IMR-90 (cell line): ENCODE data around the gene INO80D. TPM values are rescaled to one million over a fixed set of nuclear protein-coding genes. Genes with fewer than 3 reads are reported as not detected.

ENCODE experiments used
- ATAC-seq: fragments of 200-7000 bp; cut with Tn5 transposase; 2 replicates; pipeline ENCODE4 v1.9.1; 2020; ENCODE audit warnings: low read depth, mild to moderate bottlenecking, moderate library complexity
- BruUV-seq: library from RNA; stranded (reverse); fragments of 400-500 nt; replicated peaks from 2 replicates; lab custom pipeline; 2021; lab: Mats Ljungman, UMichigan
- CTCF ChIA-PET: fragments of 300-600 bp; formaldehyde crosslinking; extraction: SDS; loops from one replicate; lab custom pipeline; 2021; ENCODE audit warnings: antibody characterized with exemption; lab: Yijun Ruan, JAX
- POLR2A ChIA-PET: fragments of 300-600 bp; sonication (Branson Sonifier 250); formaldehyde crosslinking; loops from one replicate; lab custom pipeline; 2022; ENCODE audit warnings: antibody characterized with exemption; ENCODE audit not compliant: unreplicated experiment; lab: Charles Lee
- DNase-seq: peaks from one replicate; pipeline ENCODE4 v3.0.0; 2013
- H2AFZ ChIP-seq: replicated peaks from 2 replicates; pipeline ENCODE3; 2013; ENCODE audit warnings: low read length, mild to moderate bottlenecking; ENCODE audit not compliant: poor library complexity
- H2AK5ac ChIP-seq: 2 replicates; pipeline ENCODE4 v1.6.1; 2013; ENCODE audit warnings: low read depth, low read length, inconsistent platforms
- H2AK9ac ChIP-seq: replicated peaks from 2 replicates; pipeline ENCODE3; 2013; ENCODE audit warnings: mild to moderate bottlenecking, low read depth, low read length, moderate library complexity; ENCODE audit not compliant: poor library complexity
- H2BK120ac ChIP-seq: 2 replicates; pipeline ENCODE4 v1.6.1; 2013; ENCODE audit warnings: low read depth, low read length, inconsistent platforms
- H2BK15ac ChIP-seq: 3 replicates; pipeline ENCODE4 v1.6.1; 2013; ENCODE audit warnings: low read depth, low read length, inconsistent platforms
- H2BK20ac ChIP-seq: 2 replicates; pipeline ENCODE4 v1.6.1; 2013; ENCODE audit warnings: low read depth, mild to moderate bottlenecking, inconsistent platforms, low read length, moderate library complexity
- H2BK5ac ChIP-seq: 2 replicates; pipeline ENCODE4 v1.6.1; 2013; ENCODE audit warnings: mild to moderate bottlenecking, low read depth, low read length, inconsistent platforms; ENCODE audit not compliant: poor library complexity, severe bottlenecking
- H3K14ac ChIP-seq: replicated peaks from 2 replicates; pipeline ENCODE4 v1.6.1; 2013; ENCODE audit warnings: low read depth, low read length, inconsistent platforms
- H3K18ac ChIP-seq: 2 replicates; pipeline ENCODE4 v1.6.1; 2013; ENCODE audit warnings: low read depth, low read length, control low read depth
- H3K23ac ChIP-seq: 2 replicates; pipeline ENCODE4 v1.6.1; 2013; ENCODE audit warnings: low read depth, low read length, inconsistent platforms
- H3K27ac ChIP-seq: 2 replicates; pipeline ENCODE4 v1.5.1; 2013; ENCODE audit warnings: mild to moderate bottlenecking, control low read depth, low read length; ENCODE audit not compliant: insufficient read depth
- H3K27me3 ChIP-seq: 2 replicates; pipeline ENCODE4 v1.6.1; 2013; ENCODE audit warnings: low read length; ENCODE audit not compliant: control insufficient read depth, insufficient read depth
- H3K36me3 ChIP-seq: 2 replicates; pipeline ENCODE4 v1.6.1; 2013; ENCODE audit warnings: low read length, mixed read lengths; ENCODE audit not compliant: control insufficient read depth, insufficient read depth
- H3K4ac ChIP-seq: 2 replicates; pipeline ENCODE4 v1.6.1; 2013; ENCODE audit warnings: low read depth, low read length, inconsistent platforms
- H3K4me1 ChIP-seq: 2 replicates; pipeline ENCODE4 v1.6.1; 2013; ENCODE audit warnings: low read length, mixed read lengths; ENCODE audit not compliant: control insufficient read depth, insufficient read depth
- H3K4me2 ChIP-seq: 2 replicates; pipeline ENCODE4 v1.6.1; 2013; ENCODE audit warnings: low read depth, mild to moderate bottlenecking, control low read depth, low read length, moderate library complexity
- H3K4me3 ChIP-seq: 2 replicates; pipeline ENCODE4 v1.5.1; 2013; ENCODE audit warnings: low read depth, mild to moderate bottlenecking, control low read depth, low read length, moderate library complexity; ENCODE audit not compliant: insufficient read depth
- H3K56ac ChIP-seq: 2 replicates; pipeline ENCODE4 v1.6.1; 2013; ENCODE audit warnings: low read length, inconsistent platforms; ENCODE audit not compliant: insufficient read depth; ENCODE audit errors: extremely low read depth
- H3K79me1 ChIP-seq, 2 experiments: 2 replicates each; pipeline ENCODE4 v1.6.1; 2013; ENCODE audit warnings: low read length in 2 of 2, inconsistent platforms in 1 of 2, low read depth in 1 of 2
- H3K9ac ChIP-seq: 2 replicates; pipeline ENCODE4 v1.6.1; 2013; ENCODE audit warnings: low read depth, low read length, control low read depth
- H3K9me1 ChIP-seq: 2 replicates; pipeline ENCODE4 v1.6.1; 2013; ENCODE audit warnings: low read length, inconsistent platforms; ENCODE audit not compliant: insufficient read depth
- H3K9me3 ChIP-seq: 2 replicates; pipeline ENCODE4 v1.6.1; 2013; ENCODE audit warnings: low read length; ENCODE audit not compliant: control insufficient read depth, insufficient read depth
- H4K20me1 ChIP-seq: 2 replicates; pipeline ENCODE4 v1.6.1; 2013; ENCODE audit warnings: low read length, inconsistent platforms; ENCODE audit not compliant: insufficient read depth
- H4K5ac ChIP-seq: 2 replicates; pipeline ENCODE4 v1.6.1; 2013; ENCODE audit warnings: mild to moderate bottlenecking, low read depth, low read length, control low read depth
- H4K8ac ChIP-seq, 2 experiments: 2 replicates each; pipeline ENCODE4 v1.6.1; 2013; ENCODE audit warnings: low read depth in 2 of 2, low read length in 2 of 2, control low read depth in 1 of 2, inconsistent platforms in 1 of 2
- H4K91ac ChIP-seq: 2 replicates; pipeline ENCODE4 v1.6.1; 2013; ENCODE audit warnings: low read depth, low read length, inconsistent platforms; ENCODE audit not compliant: insufficient read depth
- BHLHE40 ChIP-seq: fragments of 150-350 bp; IDR thresholded peaks from 2 replicates; pipeline ENCODE4 v1.6.1; 2016; ENCODE audit warnings: mild to moderate bottlenecking, low read depth, low read length
- CEBPB ChIP-seq: IDR thresholded peaks from 2 replicates; pipeline ENCODE4 v1.6.1; 2012; ENCODE audit warnings: low read depth, low read length, improper control_type of control experiment
- CHD1 ChIP-seq: IDR thresholded peaks from 2 replicates; pipeline ENCODE4 v1.6.1; 2012; ENCODE audit warnings: low read depth, low read length, improper control_type of control experiment
- FOS ChIP-seq: fragments of 150-350 bp; IDR thresholded peaks from 2 replicates; pipeline ENCODE4 v1.6.1; 2016; ENCODE audit warnings: low read depth, low read length
- MAFK ChIP-seq: IDR thresholded peaks from 2 replicates; pipeline ENCODE4 v1.6.1; 2012; ENCODE audit warnings: low read depth, low read length, improper control_type of control experiment
- MAZ ChIP-seq: IDR thresholded peaks from 2 replicates; pipeline ENCODE4 v1.6.1; 2012; ENCODE audit warnings: low read depth, mild to moderate bottlenecking, low read length, improper control_type of control experiment, moderate library complexity, borderline replicate concordance
- MXI1 ChIP-seq: IDR thresholded peaks from 2 replicates; pipeline ENCODE4 v1.6.1; 2012; ENCODE audit warnings: low read depth, mild to moderate bottlenecking, low read length, moderate library complexity, borderline replicate concordance
- NFE2L2 ChIP-seq: fragments of 150-350 bp; IDR thresholded peaks from 2 replicates; pipeline ENCODE4 v1.6.1; 2016; ENCODE audit warnings: low read depth, mild to moderate bottlenecking, low read length
- POLR2A ChIP-seq: IDR thresholded peaks from 2 replicates; pipeline ENCODE4 v1.6.1; 2012; ENCODE audit warnings: mild to moderate bottlenecking, low read depth, low read length
- RAD21 ChIP-seq: IDR thresholded peaks from 2 replicates; pipeline ENCODE4 v1.6.1; 2012; ENCODE audit warnings: low read length, improper control_type of control experiment
- RCOR1 ChIP-seq: IDR thresholded peaks from 2 replicates; pipeline ENCODE4 v1.6.1; 2012; ENCODE audit warnings: mild to moderate bottlenecking, low read length, improper control_type of control experiment; ENCODE audit not compliant: insufficient replicate concordance
- RFX5 ChIP-seq: IDR thresholded peaks from 2 replicates; pipeline ENCODE4 v1.8.0; 2012; ENCODE audit warnings: low read depth, mild to moderate bottlenecking, low read length, moderate library complexity
- SMC3 ChIP-seq: fragments of 150-350 bp; IDR thresholded peaks from 2 replicates; pipeline ENCODE4 v1.6.1; 2016; ENCODE audit warnings: low read depth, mild to moderate bottlenecking, antibody characterized with exemption, low read length, moderate library complexity
- WGBS, 2 experiments: methylation state at CpG; one replicate each; pipeline versions ENCODE4 v1.1.5 to v1.1.7; 2013; ENCODE audit warnings: missing lambda C conversion rate in 2 of 2; ENCODE audit not compliant: insufficient read length in 1 of 2; ENCODE audit errors: extremely low coverage in 2 of 2; 5-methylcytosine and 5-hydroxymethylcytosine counted together
- dilution Hi-C: fragments of 300-500 bp; cut with HindIII; formaldehyde crosslinking; loops from one replicate; pipeline ENCODE4 v1.14.3; 2018; ENCODE audit warnings: low sequenced_read_pairs; ENCODE audit not compliant: unreplicated experiment
- in situ Hi-C: fragments of 300-500 bp; cut with MboI; formaldehyde crosslinking; loops from 3 replicates; pipeline ENCODE4 v1.14.3; 2019; ENCODE audit warnings: low sequenced_read_pairs, inconsistent platforms, mixed read lengths
- intact Hi-C: fragments of 100-400 bp; cut with micrococcal nuclease; formaldehyde crosslinking; loops from 2 replicates; pipeline ENCODE4 v1.10.0; 2022
- polyA plus RNA-seq, 3 experiments: library from polyadenylated mRNA; depleted of rRNA; stranded (reverse); fragments of >200 nt; gene quantifications; 2 replicates each; pipeline ENCODE4 v1.2.3, GENCODE V29; 2012; ENCODE audit warnings: low replicate concordance in 1 of 3
- total RNA-seq: library from RNA; depleted of rRNA; stranded (reverse); fragments of >200 nt; gene quantifications from 2 replicates; pipeline ENCODE4 v1.2.3, GENCODE V29; 2012
- TF ChIP-seq, protein P1 (sequence below): fragments of 150-350 bp; IDR thresholded peaks from 2 replicates; pipeline ENCODE4 v1.6.1; 2017; ENCODE audit warnings: mild to moderate bottlenecking, antibody characterized with exemption, low read length, low read depth
- TF ChIP-seq, protein P2 (sequence below): conservative IDR thresholded peaks from 2 replicates; pipeline ENCODE4 v1.5.1; 2012; ENCODE audit warnings: mild to moderate bottlenecking, low read depth, low read length, improper control_type of control experiment
- TF ChIP-seq, protein P3 (sequence below): fragments of 150-350 bp; IDR thresholded peaks from 2 replicates; pipeline ENCODE4 v1.6.1; 2016; ENCODE audit warnings: low read depth, mild to moderate bottlenecking, low read length, moderate library complexity, borderline replicate concordance

Gene INO80D
- total and polyA plus RNA-seq, 2 of the 4 experiments (the other 2 are of a cell fraction) = 0.79 to 4.5 TPM

DNA sequence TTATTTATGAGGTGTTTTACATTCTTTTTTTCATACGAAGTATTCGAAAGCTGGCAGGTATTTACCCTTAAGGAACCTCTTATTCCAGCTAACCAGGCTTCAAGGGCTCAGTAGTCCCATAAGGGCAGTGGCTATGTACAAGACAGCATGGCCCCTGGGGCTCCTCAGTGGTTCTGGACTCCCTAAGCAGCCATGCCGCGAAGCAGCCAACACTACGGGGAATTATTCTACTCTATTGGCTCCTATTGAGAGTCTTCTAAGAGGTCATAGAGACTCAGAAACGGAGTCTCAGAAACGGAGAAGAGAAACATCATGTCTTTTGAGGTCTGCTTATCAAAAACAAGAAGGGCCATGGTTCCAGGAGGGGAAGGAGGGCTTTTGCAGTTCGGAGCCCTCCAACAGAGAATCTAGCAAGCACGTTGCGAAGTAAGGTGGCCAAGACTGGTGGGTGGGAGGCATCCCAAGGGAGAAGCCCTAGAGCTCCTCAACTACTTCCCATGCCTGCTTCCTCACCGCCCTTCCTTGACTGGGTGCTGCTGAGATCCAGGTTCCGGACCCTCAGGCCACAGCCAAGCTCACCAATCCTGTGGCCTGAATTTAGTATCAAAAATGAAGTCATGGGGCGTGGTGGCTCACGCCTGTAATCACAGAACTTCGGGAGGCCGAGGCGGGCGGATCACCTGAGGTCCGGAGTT, 109.7 kb downstream of the INO80D start:
- H2AK5ac ChIP-seq = no peak overlapping the region
- H2BK20ac ChIP-seq = no peak overlapping the region
- H2BK120ac ChIP-seq = no peak overlapping the region
- no peak overlapping the region for H2AFZ ChIP-seq
- H3K36me3 ChIP-seq = no peaks in the 10 kb centered on the region
- no peak overlapping the region for H2BK15ac ChIP-seq
- no peak overlapping the region for H2BK5ac ChIP-seq
- no peak overlapping the region for H3K14ac ChIP-seq
- H3K4me2 ChIP-seq = no peak overlapping the region
- WGBS, 2 experiments = 91% methylated on average over 4 of the region's 19 CpGs; no CpG with 5 or more reads in 1 of the 2 experiments
- no peak overlapping the region for H3K56ac ChIP-seq
- no peaks in the 10 kb centered on the region for H3K79me1 ChIP-seq
- ChIA-PET POLR2A (no interaction called here), CTCF (interaction anchor here (0.6 kb wide), 1 partner anchor 1328 kb away, joined by 3 read pairs; no protein-coding TSS in a partner anchor)
- H4K5ac ChIP-seq = no peak overlapping the region
- peaks cover 5% of the 10 kb centered on the region for H3K4me1 ChIP-seq
- intact Hi-C loops = no loop called here
- no peak overlapping the region for H4K8ac ChIP-seq
- H4K20me1 ChIP-seq = no peaks in the 10 kb centered on the region
- no peak overlapping the region for H4K91ac ChIP-seq
- H2AK9ac ChIP-seq = no peak overlapping the region
- no peak overlapping the region for H3K23ac ChIP-seq
- DNase-seq = no peak
- H3K18ac ChIP-seq = no peak overlapping the region
- no peaks in the 10 kb centered on the region for H3K9me3 ChIP-seq
- H3K9me1 ChIP-seq = no peaks in the 10 kb centered on the region
- dilution Hi-C loops = no loop called here
- no peak overlapping the region for H3K4me3 ChIP-seq
- peaks cover 5% of the 10 kb centered on the region for H3K27me3 ChIP-seq
- H3K9ac ChIP-seq = no peak overlapping the region
- ATAC-seq = no peak
- no peak overlapping the region for H3K27ac ChIP-seq
- in situ Hi-C loops = no loop called here
- H3K4ac ChIP-seq = no peak overlapping the region
- TF ChIP-seq RAD21 (no peak), CEBPB (no peak), MAZ (no peak), FOS (no peak), BHLHE40 (no peak), MAFK (no peak), NFE2L2 (no peak), CHD1 (no peak), MXI1 (no peak), SMC3 (no peak), RFX5 (no peak), RCOR1 (no peak), POLR2A (no peak)
- TF ChIP-seq, protein P1, sequence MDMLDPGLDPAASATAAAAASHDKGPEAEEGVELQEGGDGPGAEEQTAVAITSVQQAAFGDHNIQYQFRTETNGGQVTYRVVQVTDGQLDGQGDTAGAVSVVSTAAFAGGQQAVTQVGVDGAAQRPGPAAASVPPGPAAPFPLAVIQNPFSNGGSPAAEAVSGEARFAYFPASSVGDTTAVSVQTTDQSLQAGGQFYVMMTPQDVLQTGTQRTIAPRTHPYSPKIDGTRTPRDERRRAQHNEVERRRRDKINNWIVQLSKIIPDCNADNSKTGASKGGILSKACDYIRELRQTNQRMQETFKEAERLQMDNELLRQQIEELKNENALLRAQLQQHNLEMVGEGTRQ = no peak
- TF ChIP-seq, protein P2, sequence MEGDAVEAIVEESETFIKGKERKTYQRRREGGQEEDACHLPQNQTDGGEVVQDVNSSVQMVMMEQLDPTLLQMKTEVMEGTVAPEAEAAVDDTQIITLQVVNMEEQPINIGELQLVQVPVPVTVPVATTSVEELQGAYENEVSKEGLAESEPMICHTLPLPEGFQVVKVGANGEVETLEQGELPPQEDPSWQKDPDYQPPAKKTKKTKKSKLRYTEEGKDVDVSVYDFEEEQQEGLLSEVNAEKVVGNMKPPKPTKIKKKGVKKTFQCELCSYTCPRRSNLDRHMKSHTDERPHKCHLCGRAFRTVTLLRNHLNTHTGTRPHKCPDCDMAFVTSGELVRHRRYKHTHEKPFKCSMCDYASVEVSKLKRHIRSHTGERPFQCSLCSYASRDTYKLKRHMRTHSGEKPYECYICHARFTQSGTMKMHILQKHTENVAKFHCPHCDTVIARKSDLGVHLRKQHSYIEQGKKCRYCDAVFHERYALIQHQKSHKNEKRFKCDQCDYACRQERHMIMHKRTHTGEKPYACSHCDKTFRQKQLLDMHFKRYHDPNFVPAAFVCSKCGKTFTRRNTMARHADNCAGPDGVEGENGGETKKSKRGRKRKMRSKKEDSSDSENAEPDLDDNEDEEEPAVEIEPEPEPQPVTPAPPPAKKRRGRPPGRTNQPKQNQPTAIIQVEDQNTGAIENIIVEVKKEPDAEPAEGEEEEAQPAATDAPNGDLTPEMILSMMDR = no peak
- TF ChIP-seq, protein P3, sequence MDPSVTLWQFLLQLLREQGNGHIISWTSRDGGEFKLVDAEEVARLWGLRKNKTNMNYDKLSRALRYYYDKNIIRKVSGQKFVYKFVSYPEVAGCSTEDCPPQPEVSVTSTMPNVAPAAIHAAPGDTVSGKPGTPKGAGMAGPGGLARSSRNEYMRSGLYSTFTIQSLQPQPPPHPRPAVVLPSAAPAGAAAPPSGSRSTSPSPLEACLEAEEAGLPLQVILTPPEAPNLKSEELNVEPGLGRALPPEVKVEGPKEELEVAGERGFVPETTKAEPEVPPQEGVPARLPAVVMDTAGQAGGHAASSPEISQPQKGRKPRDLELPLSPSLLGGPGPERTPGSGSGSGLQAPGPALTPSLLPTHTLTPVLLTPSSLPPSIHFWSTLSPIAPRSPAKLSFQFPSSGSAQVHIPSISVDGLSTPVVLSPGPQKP = no peak
- no TSS peak for BruUV-seq
